Raji (cell line): ENCODE measurements around the gene FAM131B.

Source experiments
- POLR2A ChIP-seq: IDR thresholded peaks from 2 replicates; pipeline ENCODE4 v1.6.1; 2011; ENCODE audit warnings: low read depth, low read length, control low read depth; ENCODE audit not compliant: insufficient read depth

The FAM131B gene

DNA sequence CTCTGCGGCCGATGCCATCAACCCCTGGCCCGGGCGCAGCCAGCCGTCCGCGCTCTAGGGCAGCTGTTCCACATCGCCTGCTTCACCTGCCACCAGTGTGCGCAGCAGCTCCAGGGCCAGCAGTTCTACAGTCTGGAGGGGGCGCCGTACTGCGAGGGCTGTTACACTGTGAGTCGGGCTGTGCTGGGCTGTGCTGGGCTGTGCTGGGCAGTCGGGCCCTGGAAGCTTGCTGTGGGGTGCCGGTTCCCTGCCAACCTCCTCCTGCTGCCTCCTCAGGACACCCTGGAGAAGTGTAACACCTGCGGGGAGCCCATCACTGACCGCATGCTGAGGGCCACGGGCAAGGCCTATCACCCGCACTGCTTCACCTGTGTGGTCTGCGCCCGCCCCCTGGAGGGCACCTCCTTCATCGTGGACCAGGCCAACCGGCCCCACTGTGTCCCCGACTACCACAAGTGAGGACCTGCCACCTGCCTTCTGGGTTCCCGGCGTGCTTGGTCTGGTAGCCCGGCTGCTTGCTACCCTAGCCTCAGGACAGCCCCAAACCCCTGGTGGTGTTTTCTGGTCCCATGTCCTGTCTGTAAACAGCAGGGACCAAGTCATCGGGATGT, 26.1 kb upstream of the FAM131B start:
- TF ChIP-seq POLR2A, result no peak

DNA sequence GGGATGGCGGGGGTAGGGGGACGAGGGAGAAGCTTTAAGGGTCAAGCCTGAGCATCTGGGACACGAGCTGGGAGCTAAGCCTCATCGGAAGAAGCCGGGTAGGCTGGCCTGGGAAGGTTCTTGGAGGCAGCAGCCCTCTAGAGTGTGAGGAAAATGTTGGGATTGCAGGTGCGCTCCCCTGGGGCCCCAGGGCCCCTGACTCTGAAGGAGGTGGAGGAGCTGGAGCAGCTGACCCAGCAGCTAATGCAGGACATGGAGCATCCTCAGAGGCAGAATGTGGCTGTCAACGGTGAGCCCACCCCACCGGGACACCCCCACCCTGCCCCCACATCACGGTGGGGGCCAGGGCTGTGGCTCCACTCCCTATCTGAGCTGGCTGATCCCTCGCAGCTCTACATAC, 25.5 kb upstream of the FAM131B start:
- TF ChIP-seq POLR2A, result no peak

DNA sequence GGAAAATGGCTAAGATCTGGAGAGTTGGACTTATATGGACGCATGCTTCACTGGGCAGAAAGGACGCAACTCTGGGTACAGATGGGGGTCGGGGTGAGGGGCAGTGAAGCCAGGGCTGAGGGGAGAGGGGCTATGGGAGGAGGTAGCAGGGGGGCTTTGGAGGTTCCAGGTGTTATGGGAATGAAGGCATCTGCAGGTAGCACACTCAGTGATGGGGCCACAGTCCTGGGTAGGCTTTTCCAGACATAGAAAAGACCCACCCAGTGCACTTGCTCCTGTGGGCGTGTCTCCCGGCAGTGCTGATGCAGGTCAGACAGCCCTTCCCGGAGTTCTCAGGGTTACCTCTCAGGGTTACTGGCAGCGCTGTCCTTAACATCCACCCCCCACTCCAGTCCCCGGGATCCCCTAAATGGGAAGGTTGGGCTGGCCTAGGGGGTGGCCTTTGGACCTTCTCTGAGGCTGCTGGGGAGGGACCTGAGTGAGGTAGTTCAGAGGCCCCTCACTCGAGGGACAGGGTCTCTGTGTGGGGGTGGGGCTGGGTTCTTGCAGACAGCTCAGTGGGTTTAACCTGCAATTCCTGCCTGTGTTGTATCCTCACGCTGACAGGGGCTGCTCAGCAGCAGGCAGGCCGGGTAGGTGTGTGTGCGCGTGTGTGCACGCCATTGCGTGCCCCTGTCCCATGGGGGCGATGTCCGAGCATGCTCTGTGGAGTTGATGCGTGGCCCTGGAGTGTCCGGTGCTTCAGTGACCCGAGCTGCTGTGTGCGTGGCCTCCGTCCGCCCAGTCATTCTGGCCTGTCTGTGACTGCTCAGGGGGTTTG, 24.9 kb upstream of the FAM131B start:
- TF ChIP-seq POLR2A, result no peak

DNA sequence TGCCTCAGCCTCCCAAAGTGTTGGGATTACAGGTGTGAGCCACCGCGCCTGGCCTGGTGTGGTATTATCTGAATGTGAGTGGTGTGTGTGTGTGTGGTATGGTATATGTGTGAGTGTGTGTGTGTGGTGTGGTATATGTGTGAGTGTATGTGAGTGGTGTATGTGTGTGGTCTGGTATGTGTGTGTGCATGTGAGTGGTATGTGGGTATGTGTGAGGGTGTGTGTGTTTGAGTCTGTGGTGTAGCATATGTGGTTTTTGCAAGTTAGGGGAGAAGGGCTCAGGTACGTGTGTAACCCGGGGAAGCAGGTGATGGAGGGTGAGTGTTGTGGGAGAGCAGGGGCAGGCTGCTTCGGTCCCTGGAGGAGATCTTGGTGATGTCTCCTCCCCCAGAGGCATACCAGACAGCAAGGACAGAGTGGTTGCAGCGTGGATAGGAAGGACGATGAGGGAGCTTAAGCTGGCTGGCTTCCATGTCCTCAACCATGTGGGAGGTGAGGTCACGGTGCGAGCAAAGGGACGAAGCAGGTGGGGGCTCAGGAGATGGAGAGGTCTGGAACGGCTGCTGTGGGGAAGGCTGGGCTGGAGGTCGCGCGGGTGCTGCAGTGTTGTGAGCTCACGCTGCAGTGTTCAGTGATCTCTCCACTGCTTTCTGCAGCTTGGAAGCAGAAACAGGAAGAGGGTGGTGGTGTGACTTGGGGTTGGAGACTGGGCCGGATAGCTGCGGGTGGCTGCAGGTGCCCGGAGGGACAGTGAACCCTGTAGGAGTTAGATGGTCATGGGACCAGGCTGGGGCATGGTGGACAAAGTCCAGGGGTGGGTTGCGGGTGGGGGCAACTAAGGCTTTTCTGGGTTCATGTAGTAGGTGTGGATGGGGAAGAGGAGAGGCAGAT, 23.6 kb upstream of the FAM131B start:
- TF ChIP-seq POLR2A, result no peak

DNA sequence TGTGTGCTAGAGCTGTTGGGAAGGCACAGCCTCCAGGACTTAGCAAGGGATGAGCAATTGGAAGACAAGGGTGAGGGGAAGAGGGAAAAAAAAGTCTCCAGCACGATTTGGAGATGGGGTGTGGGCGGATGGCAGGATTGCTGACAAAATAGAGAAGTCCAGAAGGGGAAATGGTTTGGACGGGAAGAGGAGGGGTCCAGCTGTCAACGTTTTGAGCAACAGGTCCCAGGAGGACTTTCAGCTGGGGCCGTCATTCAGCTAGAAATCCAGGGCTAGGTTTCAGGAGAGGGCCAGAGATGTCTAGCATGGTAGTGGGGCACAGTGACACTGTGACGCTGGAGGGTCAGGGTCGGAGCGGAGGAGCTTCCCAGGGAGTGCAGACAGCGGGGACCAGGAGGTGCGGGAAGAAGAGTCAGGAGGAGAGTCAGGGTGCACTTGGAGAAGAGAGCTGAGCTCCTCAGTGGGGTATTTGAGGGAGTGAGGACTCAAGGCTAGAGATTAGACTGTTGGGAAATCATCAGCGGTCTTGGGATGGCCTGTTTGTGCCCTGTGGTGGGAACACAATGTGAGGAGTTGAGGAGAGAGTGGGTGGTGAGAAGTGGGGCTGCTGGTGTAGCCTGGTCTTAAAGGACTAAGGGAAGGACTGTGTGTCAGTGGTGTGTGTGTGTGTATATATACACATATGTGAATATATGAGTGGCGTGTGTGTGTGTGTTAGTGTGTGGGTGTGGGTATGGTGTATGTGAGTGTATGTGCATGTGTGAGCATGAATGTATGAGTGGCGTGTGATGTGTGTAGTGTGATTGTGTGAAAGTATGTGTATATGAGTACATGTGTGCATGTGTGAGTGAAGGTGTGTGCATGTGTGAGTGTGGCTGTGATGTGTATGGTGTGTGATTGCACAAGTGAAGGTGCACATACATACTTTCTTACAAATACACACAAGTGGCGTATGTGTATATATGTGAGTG, 22.4 kb upstream of the FAM131B start:
- no peak for TF ChIP-seq POLR2A

DNA sequence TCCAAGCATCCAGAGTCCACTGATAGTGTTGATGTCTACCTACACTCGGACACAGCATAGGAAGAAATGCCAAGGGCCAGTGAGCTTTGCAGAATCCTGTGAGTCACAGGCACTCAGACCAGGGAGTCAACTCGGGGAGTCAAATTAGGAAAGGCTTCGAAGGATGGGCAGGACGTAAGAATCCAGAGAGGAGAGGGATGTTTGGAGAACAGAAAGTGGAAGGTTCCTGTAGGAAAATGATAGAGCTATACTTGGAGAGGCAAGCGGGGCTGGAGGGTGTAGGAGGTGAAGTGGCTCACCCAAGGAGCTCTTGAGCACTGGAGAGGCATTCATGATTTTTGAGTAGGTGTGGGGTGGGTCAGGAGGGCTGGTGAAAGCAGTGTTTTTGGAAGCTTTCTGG, 21.6 kb upstream of the FAM131B start:
- TF ChIP-seq POLR2A, result no peak

DNA sequence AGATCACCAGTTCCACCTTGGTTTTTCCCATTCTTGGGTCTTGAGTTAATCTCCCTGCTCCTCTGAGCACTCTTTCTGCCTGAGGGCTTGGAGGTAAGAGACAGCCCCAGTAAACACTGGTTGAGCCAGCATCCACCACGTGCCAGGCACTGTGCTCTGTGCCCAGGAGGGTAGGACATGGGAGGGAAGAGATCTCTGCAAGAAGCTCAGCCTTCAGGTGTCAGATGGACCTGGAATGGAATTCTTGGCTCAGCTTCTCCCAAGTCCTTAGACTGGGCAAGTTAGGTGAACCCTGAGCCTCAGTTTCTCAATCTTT, 21.1 kb upstream of the FAM131B start:
- TF ChIP-seq POLR2A, result no peak

DNA sequence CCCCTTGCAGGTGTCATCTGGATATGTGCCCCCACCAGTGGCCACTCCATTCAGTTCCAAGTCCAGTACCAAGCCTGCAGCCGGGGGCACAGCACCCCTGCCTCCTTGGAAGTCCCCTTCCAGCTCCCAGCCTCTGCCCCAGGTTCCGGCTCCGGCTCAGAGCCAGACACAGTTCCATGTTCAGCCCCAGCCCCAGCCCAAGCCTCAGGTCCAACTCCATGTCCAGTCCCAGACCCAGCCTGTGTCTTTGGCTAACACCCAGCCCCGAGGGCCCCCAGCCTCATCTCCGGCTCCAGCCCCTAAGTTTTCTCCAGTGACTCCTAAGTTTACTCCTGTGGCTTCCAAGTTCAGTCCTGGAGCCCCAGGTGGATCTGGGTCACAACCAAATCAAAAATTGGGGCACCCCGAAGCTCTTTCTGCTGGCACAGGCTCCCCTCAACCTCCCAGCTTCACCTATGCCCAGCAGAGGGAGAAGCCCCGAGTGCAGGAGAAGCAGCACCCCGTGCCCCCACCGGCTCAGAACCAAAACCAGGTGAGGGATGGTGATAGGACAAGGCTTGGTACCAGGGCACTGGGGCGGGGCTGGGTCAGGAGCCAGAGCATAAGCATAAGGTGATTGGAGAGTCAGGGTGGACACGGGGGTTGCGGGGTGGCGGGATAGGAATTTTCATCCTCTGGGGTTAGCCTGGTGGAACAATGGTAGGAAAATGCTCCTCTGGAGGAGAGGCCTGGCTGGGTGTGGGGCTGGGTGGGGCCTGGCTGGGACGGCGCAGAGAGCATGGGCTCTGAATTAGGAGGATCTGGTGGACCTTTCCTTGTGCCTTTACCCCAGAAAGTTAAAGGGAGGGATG, 20.5 kb upstream of the FAM131B start:
- TF ChIP-seq POLR2A, result no peak

DNA sequence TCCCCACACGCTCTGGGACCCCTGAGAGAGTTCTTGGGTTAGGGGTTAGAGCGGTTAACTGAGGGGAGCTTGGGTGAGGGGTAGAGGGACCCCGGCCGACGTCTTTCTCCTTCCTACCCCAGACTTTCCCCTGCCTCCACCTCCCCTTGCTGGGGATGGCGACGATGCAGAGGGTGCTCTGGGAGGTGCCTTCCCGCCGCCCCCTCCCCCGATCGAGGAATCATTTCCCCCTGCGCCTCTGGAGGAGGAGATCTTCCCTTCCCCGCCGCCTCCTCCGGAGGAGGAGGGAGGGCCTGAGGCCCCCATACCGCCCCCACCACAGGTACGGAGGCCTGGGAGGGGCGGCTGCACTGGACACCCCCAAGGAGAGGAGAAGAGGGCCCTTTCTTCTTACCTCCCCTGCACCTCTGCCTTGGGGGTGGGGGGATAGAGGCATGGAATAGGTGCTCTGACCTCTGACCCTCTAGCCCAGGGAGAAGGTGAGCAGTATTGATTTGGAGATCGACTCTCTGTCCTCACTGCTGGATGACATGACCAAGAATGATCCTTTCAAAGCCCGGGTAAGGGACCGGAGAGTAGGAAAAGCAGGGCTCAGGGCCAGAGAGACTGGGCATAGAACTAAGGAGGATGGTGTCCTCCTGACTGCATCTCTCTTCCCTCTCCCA, 19.7 kb upstream of the FAM131B start:
- TF ChIP-seq POLR2A, result no peak

DNA sequence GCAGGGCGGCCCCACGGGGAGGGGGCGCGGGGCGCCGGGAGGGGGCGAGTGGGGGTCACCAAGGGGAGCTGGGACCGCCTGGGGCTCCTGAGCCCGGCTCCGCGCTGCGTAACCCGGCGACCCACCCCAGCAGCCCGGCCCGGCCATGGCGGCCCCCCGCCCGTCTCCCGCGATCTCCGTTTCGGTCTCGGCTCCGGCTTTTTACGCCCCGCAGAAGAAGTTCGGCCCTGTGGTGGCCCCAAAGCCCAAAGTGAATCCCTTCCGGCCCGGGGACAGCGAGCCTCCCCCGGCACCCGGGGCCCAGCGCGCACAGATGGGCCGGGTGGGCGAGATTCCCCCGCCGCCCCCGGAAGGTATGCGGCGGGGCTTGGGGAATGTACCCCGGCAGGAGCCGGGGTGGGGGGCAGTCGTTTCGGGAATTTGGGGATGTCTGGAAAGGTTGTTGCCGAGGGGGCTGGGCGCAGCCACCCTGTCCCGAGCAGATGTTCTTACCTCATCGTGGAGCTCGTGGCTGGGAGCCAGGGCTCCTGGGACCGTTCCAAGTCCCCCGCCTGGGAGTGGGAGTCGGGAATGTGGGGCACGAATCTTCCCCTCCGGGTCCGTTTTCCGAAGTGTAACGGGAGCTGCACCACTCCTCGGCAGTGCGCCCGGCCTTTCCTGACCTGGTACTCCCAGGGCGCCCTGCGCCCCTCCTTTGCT, 19.1 kb upstream of the FAM131B start:
- no peak for TF ChIP-seq POLR2A

DNA sequence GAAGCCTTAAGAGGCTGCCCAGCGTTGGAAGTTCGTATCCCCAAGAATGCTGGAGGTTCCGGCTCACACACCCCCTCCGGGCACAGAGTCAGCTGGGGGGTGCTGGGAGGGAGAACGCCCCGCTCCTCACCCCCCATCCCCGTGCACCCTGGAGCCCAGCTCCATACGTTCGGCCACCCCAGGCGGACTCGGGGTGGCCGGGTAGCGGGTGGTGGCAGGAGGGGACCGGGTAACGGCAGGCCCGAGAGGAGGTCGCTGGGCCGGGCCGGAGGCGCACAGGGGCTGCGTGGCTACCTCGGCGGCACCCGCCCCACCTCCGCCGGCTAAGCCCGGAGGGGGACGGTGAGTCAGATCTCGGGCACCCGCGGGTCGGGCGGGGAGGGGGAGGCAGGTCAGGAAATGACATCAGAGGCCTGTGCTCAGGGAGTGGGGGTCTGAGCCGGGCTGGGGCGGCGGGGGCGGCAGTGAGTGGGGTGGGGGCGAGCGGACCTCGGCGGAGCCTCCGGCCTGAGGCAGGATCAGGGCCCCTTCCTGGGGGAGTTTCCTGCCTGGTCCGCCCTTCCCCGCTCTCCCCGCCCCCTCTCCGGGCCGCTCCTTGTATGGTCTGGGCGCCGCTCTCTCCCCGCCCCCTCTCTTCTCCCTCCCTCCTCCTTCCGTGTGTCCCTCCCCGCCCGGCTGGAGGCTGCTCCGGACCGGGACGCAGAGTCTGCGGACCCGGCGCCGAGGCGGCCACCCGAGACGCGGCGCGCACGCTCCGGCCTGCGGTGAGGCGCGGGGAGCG, 18.3 kb upstream of the FAM131B start, which contains the start of gene ZYX:
ZYX (plus strand) TSS at position 700 of the 781 bp plus-strand sequence. CDS start 227 bp downstream, outside the sequence.
- TF ChIP-seq POLR2A, result no peak

DNA sequence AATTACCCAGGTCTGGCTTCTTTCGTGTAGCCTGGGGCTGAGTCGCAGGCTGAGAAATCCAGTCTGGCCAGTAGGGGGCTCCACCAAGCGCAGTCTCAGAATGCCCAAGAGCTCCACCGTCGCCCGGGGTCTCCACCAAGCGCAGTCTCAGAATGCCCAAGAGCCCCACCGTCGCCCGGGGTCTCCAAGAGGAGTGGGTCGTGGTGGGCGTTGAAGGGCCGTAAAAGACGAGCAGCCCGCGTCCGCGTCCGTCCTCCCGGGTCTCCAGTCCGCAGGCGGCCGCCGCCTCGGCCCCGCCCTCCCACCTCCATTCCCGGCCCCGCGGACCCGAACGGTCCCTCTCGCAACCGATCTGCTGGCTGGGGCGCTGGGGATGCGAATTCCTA, 17.7 kb upstream of the FAM131B start:
- no peak for TF ChIP-seq POLR2A
